T-helper 2 cell treated with Interferon-gamma antibody and Interleukin-4, amounts not matched to agents 5 μg/mL and 100 μg/mL, for 36 hours (primary cell): ENCODE data around the gene ODF2.

Experiments
- DNase-seq: peaks from one replicate; pipeline ENCODE4 v3.0.0; 2021; ENCODE audit warnings: low spot score
- H3K27ac Mint-ChIP-seq: one replicate; pipeline ENCODE4 v1.8.0; 2021; ENCODE audit warnings: mild to moderate bottlenecking, mixed read lengths
- H3K27me3 Mint-ChIP-seq: one replicate; pipeline ENCODE4 v1.8.0; 2021; ENCODE audit warnings: low read depth, mixed read lengths
- H3K36me3 Mint-ChIP-seq: one replicate; pipeline ENCODE4 v1.8.0; 2021; ENCODE audit warnings: low read depth, mixed read lengths
- H3K4me1 Mint-ChIP-seq: one replicate; pipeline ENCODE4 v1.8.0; 2021; ENCODE audit warnings: low read depth, mixed read lengths
- H3K4me3 Mint-ChIP-seq: one replicate; pipeline ENCODE4 v1.8.0; 2022; ENCODE audit warnings: mild to moderate bottlenecking, moderate library complexity, mixed read lengths
- H3K9me3 Mint-ChIP-seq: one replicate; pipeline ENCODE4 v1.8.0; 2021; ENCODE audit warnings: mixed read lengths

The ODF2 gene

GRCh38 chr9:128550226-128550625, 94.4 kb downstream of the ODF2 start:
- Mint-ChIP-seq H3K27me3 (no peaks in the 10 kb centered on the region), H3K4me3 (peak overlapping the region; percentile 93), H3K4me1 (peaks cover 27% of the 10 kb centered on the region), H3K27ac (peak overlapping the region; percentile 94), H3K36me3 (no peaks in the 10 kb centered on the region), H3K9me3 (no peaks in the 10 kb centered on the region)
- DNase-seq, result peak; percentile 68
